GM19025 (cell line): ENCODE data around the gene ARHGAP9.
"Not testable (repeated sequence)": the region's sequence is repeated elsewhere in the genome, so short reads cannot be mapped to it uniquely, and the experiment has no call there.

Experiments
- ATAC-seq: cut with Tn5 transposase; IDR thresholded peaks from one replicate; pipeline ENCODE4 v1.9.1; 2021; ENCODE audit warnings: mild to moderate bottlenecking, low read depth, moderate library complexity; ENCODE audit not compliant: unreplicated experiment

ARHGAP9 gene

GRCh38 chr12:57459750-57460467, 19.8 kb downstream of the ARHGAP9 start, which contains the start of gene GLI1:
TSS of gene GLI1 (plus strand) at chr12:57459785. CDS start at chr12:57463692, 3,907 bp downstream.
- ATAC-seq = no peak

DNA sequence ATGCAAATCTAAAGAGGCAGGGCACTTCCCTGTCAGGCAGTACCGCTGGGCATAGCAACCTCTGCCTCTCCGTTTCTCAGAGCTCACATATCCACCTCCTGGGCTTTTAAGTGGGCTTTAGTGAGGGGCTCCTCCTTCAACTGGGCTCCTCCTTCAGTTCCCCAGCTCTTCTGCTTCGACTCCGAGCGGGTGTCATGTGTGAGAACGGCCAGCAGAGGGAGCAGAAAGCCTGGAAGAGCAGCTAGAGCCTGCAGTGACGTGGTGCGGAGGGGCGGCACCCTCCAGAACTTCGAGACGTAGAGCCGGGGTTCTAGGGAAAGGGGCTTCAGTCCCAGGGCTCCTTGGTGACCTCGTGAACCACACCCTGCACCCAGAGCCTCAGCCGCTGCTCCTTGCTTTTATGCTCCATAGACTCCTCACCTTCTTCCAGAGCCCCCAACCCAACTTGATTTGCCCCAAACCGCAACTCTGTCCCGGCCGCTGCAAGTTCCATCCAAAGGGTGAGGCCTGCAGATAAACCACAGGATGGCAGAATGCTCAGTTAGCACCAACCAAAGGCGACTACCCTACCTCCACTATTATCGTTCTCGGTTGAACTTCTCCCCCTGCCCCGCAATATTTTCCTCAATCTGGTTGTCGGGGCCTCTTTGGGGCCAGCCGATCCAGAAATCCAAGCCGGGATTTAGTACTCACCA, 20.5 kb downstream of the ARHGAP9 start:
- peak; percentile 45 for ATAC-seq

GRCh38 chr12:57458665-57459054, 21.0 kb downstream of the ARHGAP9 start:
- no peak for ATAC-seq

DNA sequence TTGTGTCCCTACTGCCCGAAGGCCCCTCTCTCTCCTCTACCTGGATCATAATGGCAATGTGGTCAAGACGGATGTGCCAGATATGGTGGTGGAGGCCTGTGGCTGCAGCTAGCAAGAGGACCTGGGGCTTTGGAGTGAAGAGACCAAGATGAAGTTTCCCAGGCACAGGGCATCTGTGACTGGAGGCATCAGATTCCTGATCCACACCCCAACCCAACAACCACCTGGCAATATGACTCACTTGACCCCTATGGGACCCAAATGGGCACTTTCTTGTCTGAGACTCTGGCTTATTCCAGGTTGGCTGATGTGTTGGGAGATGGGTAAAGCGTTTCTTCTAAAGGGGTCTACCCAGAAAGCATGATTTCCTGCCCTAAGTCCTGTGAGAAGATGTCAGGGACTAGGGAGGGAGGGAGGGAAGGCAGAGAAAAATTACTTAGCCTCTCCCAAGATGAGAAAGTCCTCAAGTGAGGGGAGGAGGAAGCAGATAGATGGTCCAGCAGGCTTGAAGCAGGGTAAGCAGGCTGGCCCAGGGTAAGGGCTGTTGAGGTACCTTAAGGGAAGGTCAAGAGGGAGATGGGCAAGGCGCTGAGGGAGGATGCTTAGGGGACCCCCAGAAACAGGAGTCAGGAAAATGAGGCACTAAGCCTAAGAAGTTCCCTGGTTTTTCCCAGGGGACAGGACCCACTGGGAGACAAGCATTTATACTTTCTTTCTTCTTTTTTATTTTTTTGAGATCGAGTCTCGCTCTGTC, 22.8 kb downstream of the ARHGAP9 start:
- no peak for ATAC-seq

GRCh38 chr12:57456145-57456700, 23.4 kb downstream of the ARHGAP9 start:
- ATAC-seq = peak; percentile 28

- no peak for ATAC-seq
These were observed 24.1 kb downstream of the ARHGAP9 start for GRCh38 chr12:57455374-57456144.

DNA sequence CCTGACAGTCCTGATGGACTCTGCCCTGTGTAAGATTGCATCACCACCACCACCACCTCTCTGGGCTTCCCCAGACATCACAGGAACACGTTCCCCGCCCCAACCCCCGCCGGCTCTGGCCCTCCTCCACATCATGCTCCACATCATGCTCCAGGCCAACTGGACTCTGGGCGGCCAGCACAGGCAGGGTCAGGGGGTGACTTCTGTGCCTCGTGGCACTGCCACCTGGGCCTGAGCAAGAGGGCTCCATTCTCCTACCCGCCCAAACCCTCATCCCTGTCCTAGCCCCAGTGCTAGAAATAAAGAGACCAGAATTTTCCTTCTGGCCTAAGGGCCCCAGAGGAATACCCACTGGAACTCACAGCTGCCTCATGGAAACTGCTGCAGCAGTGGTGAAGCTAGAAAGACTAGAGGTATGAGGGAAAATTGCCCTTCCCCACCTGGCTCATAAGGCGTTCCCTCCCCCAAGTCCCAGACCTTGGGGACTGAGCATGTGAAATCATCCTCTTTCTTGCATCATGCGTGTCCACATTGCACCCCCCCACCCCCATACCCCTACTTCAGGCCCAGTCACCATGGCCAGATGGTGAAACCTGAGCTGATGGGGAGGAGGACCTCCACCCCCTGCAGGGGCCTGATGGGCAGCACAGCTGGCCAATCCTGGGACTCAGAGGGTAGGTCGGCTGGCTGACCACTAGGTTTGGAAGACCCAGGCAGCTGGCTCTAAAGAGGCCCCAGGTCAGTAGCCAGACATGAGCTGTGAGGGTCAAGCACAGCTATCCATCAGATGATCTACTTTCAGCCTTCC, 24.9 kb downstream of the ARHGAP9 start, which contains the start of gene INHBE:
Gene INHBE, plus strand, starts transcription at position 742 of the 808 bp plus-strand sequence. CDS start 230 bp downstream, outside the sequence.
- ATAC-seq = no peak

GRCh38 chr12:57454213-57454565, 25.5 kb downstream of the ARHGAP9 start:
- no peak for ATAC-seq

- ATAC-seq = peak; percentile 45
These were observed 26.6 kb downstream of the ARHGAP9 start for GRCh38 chr12:57452937-57453509.

- ATAC-seq = no peak
These were observed 27.3 kb downstream of the ARHGAP9 start for GRCh38 chr12:57452181-57452936.

DNA sequence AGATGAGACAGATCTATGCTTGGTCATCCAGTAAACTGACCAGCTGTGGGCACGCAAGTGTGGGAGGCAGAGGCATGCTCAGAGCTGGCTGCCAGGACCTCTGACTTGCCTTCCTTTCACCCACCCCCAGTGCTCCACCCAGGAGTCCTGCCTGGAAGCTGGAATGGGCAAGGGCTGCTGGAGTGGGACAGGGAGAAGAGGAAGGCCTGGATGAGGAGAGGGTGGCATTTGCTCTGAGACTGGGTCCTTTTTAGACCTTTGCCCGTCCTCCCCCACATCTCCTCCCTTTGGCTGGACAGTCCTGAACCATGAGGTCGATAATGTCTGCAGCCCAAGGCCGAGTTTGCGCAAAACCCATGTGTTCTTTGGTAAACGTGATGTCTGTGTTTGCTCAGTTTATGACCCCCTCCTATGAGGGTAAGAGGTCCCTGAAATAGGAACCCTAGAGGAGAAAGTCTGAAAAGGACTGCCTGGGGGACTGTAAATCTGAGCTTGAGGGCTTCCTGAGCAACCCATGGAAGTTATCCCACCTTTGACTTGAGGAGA, 28.4 kb downstream of the ARHGAP9 start:
- ATAC-seq = no peak

DNA sequence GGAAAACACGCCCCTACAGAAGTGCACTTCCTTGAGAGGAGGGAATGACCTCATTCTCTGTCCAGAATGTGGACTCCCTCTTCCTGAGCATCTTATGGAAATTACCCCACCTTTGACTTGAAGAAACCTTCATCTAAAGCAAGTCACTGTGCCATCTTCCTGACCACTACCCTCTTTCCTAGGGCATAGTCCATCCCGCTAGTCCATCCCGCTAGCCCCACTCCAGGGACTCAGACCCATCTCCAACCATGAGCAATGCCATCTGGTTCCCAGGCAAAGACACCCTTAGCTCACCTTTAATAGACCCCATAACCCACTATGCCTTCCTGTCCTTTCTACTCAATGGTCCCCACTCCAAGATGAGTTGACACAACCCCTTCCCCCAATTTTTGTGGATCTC, 29.6 kb downstream of the ARHGAP9 start:
- no peak for ATAC-seq

DNA sequence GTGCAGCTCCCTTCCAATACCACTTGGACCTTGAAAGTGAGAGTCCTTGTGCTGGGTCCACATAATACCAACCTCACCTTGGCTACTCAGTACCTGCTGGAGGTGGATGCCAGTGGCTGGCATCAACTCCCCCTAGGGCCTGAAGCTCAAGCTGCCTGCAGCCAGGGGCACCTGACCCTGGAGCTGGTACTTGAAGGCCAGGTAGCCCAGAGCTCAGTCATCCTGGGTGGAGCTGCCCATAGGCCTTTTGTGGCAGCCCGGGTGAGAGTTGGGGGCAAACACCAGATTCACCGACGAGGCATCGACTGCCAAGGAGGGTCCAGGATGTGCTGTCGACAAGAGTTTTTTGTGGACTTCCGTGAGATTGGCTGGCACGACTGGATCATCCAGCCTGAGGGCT, 30.3 kb downstream of the ARHGAP9 start:
- ATAC-seq = no peak

DNA sequence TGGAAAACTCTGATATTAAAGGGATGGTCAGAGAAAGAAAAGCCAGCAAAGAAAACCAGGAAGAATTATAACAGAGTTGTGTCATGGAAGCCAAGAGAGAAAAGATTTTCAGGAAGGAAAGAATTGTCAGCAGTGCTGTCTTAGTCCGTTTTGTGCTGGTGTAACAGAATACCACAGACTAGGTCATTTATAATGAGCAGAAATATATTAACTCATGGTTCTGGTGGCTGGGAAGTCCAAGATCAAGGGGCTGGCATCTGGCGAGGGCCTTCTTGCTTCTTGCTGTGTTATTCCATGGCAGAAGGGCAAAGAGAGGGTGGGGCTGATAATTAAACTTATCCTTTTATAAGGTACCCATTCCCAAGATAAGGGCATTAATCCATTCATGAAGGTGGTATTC, 31.0 kb downstream of the ARHGAP9 start:
- ATAC-seq = no peak

- no peak for ATAC-seq
These were observed 33.2 kb downstream of the ARHGAP9 start for GRCh38 chr12:57446292-57446960.

DNA sequence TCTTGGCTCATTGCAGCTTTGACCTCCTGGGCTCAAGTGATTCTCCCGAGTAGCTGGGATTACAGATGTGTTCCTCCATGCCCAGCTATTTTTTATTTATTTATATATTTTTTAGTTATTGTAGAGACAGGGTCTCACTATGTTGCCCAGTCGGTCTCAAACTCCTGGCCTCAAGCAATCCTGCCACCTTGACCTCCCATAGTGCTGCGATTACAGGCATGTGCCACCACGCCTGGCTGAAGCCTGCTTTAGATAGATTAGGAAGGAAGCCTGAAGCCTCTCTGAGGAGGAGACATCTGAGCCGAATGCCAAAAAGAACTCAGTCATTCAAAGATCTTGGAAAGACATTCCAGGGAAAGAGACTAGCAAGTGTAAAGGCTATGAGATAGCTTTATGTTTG, 34.9 kb downstream of the ARHGAP9 start:
- ATAC-seq = no peak

- ATAC-seq = not testable (repeated sequence)
These were observed 35.3 kb downstream of the ARHGAP9 start for GRCh38 chr12:57444337-57444736.
